Aorta (tissue), 5 donors: ENCODE measurements around the gene SPRR2E. TPM values are rescaled to one million over a fixed set of nuclear protein-coding genes. Genes with fewer than 3 reads are reported as not detected.

Experiments
- ATAC-seq: fragments of 200-7000 bp; cut with Tn5 transposase; one replicate; pipeline ENCODE4 v1.9.1; 2022; ENCODE audit warnings: moderate library complexity; ENCODE audit not compliant: low FRiP score
- DNase-seq, 2 donors: peaks; one replicate each; pipeline ENCODE4 v3.0.0-alpha.2; 2020
- H3K27ac ChIP-seq, 2 donors: one replicate each; pipeline ENCODE4 v1.5.1; 2013; ENCODE audit warnings: low read length in 2 of 2, mild to moderate bottlenecking in 2 of 2, moderate library complexity in 2 of 2, control low read depth in 1 of 2, inconsistent platforms in 1 of 2, low read depth in 1 of 2
- H3K27me3 ChIP-seq, 2 donors: one replicate each; pipeline ENCODE4 v1.6.1; 2013; ENCODE audit warnings: control low read depth in 1 of 2, low read length in 1 of 2, mild to moderate bottlenecking in 1 of 2, moderate library complexity in 1 of 2; ENCODE audit not compliant: insufficient read depth in 2 of 2, control insufficient read depth in 1 of 2
- H3K36me3 ChIP-seq, 2 donors: one replicate each; pipeline ENCODE4 v1.6.1; 2013; ENCODE audit warnings: control low read depth in 1 of 2, low read length in 1 of 2, mild to moderate bottlenecking in 1 of 2; ENCODE audit not compliant: insufficient read depth in 2 of 2, control insufficient read depth in 1 of 2
- H3K4me1 ChIP-seq, 2 donors: one replicate each; pipeline ENCODE4 v1.6.1; 2013; ENCODE audit warnings: low read length in 2 of 2, control low read depth in 1 of 2, mild to moderate bottlenecking in 1 of 2, moderate library complexity in 1 of 2; ENCODE audit not compliant: insufficient read depth in 2 of 2, control insufficient read depth in 1 of 2
- H3K4me3 ChIP-seq, 2 donors: one replicate each; pipeline ENCODE4 v1.5.1; 2013; ENCODE audit warnings: low read length in 2 of 2, control low read depth in 1 of 2, mild to moderate bottlenecking in 1 of 2
- H3K9me3 ChIP-seq: one replicate; pipeline ENCODE4 v1.6.1; 2013; ENCODE audit warnings: mild to moderate bottlenecking, low read length; ENCODE audit not compliant: control insufficient read depth
- WGBS, 2 donors: extraction: QIAGEN DNeasy Blood & Tissue Kit; methylation state at CpG; one replicate each; pipeline ENCODE4 v1.1.7; 2013; 5-methylcytosine and 5-hydroxymethylcytosine counted together
- intact Hi-C, 2 donors: fragments of 100-400 bp; cut with DNase I; formaldehyde crosslinking; loops; one replicate each; pipeline versions ENCODE4 v1.14.2 to v1.15.0; 2022
- polyA plus RNA-seq, 2 donors: library from polyadenylated mRNA; stranded (reverse); fragments of 200-250 nt; gene quantifications; one replicate each; pipeline ENCODE4 v1.2.3, GENCODE V29; 2013
- total RNA-seq, 2 donors: library from RNA; stranded (reverse); fragmentation: NEBNext Ultra II Directional; extraction: Animal tissue kit (Norgen Biotek cat#: 25700); gene quantifications; one replicate each; pipeline ENCODE4 v1.2.1, GENCODE V29; 2021
- donor health status: healthy with polysubstance abuse.
- donor health status: Bipolar disorder and iron deficiency.
- donor health status: DM: no; HTN: no; CAD: no.
- donor health status: DM: no; HTN: no; CAD: no.
- donor health status: DM: yes; HTN: yes; CAD: no.

SPRR2E gene
- total and polyA plus RNA-seq, 4 donors = 0.75 to 0.77 TPM; not detected in 2

DNA sequence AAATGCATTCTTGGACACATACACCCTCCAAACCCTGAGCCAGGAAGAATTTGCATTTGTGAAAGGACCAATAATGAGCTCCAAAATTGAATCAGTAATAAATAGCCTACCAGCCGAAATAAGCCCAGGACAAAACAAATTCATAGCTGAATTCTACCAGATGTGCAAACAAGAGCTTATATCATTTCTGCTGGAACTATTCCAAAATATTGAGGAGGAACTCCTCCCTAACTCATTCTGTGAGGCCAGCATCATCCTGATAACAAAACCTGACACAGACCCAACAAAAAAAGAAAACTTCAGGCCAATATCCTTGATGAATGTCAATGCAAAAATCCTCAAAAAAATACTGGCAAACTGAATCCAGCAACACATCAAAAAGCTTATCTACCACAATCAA lies 6.7 kb downstream of the SPRR2E start:
- ATAC-seq (no peak), DNase-seq (no peak)
- H3K9me3 ChIP-seq = no peaks in the 10 kb centered on the region
- H3K36me3 ChIP-seq = no peaks in the 10 kb centered on the region
- intact Hi-C loops = no loop called here
- H3K4me1 ChIP-seq = no peaks in the 10 kb centered on the region
- WGBS, 2 donors = 70 to 81% methylated on average over 1 of the region's 1 CpG
- no peaks in the 10 kb centered on the region for H3K27me3 ChIP-seq
- no peak overlapping the region for H3K4me3 ChIP-seq
- H3K27ac ChIP-seq = no peak overlapping the region

- Histone ChIP-seq H3K9me3 (no peaks in the 10 kb centered on the region), H3K4me1 (no peaks in the 10 kb centered on the region), H3K27ac (no peak overlapping the region), H3K36me3 (no peaks in the 10 kb centered on the region), H3K4me3 (no peak overlapping the region), H3K27me3 (no peaks in the 10 kb centered on the region)
- no peak for ATAC-seq
- DNase-seq = no peak
- 55 to 57% methylated on average over 3 of the region's 3 CpGs for WGBS, 2 donors
- intact Hi-C loops = no loop called here
Observed at GRCh38 chr1:153081736-153082135, 12.6 kb downstream of the SPRR2E start.

DNA sequence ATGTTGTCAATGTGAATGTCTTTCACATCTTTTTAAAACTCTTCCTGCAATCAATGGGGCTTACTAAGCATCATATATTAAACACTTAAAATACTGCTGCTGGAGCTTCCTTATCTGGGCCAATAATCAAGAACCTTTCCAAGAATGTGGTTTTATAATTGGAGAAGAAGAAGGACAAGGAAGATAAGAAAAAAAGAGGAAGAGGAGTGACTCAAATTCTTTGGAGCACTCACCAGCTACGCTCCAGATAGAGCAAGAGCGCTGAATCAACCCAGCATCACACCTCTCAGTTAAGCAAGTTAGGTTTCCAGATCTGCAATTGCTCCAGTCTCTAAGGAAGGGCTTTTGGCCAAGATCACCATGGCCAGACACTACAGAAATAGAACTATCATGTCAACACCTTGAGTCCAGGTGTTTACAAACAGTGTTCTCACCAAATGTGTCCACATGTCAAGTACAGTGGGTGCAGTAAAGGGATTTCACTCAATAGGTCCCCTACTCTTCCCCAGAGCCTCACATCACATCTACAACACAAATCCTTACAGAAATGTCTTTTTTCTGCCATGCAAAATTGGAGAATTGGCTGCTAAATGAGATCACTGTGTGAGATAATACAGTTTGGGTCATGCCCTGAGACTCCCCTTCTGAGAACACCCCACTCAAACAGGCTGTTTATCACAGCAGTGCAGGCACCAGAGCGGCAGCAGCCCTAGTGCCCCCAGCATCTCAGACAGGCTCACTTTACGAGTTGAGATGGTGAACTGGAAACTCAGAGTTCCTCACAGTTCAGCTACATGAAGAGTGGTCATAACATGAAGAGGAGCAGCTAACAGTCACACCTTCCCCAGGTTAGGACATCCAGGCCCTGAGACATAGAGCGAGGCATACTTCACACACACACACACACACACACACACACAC lies 21.3 kb downstream of the SPRR2E start:
- WGBS, 2 donors = 71 to 73% methylated on average over 5 of the region's 5 CpGs
- H3K27ac ChIP-seq = no peak overlapping the region
- intact Hi-C loops = no loop called here
- no peaks in the 10 kb centered on the region for H3K36me3 ChIP-seq
- no peaks in the 10 kb centered on the region for H3K4me1 ChIP-seq
- ATAC-seq (no peak), DNase-seq (no peak)
- no peak overlapping the region for H3K4me3 ChIP-seq
- H3K27me3 ChIP-seq = no peaks in the 10 kb centered on the region
- no peaks in the 10 kb centered on the region for H3K9me3 ChIP-seq

- DNase-seq = no peak
- 40 to 71% methylated on average over 2 of the region's 2 CpGs for WGBS, 2 donors
- no peaks in the 10 kb centered on the region for H3K36me3 ChIP-seq
Observed at GRCh38 chr1:153071511-153071910, 22.8 kb downstream of the SPRR2E start, which contains the start of gene SPRR2B. Gene SPRR2B, minus strand, starts transcription at chr1:153071611. Its CDS starts 772 bp downstream, at chr1:153070839.

GRCh38 chr1:153070243-153070642 lies 24.1 kb downstream of the SPRR2E start:
- H3K36me3 ChIP-seq = no peaks in the 10 kb centered on the region
- H3K27me3 ChIP-seq = no peaks in the 10 kb centered on the region
- DNase-seq (no peak), ATAC-seq (no peak)
- intact Hi-C loops = no loop called here
- H3K27ac ChIP-seq = no peak overlapping the region
- WGBS, 2 donors = 53 to 75% methylated on average over 2 of the region's 2 CpGs
- H3K9me3 ChIP-seq = no peaks in the 10 kb centered on the region
- no peak overlapping the region for H3K4me3 ChIP-seq
- no peaks in the 10 kb centered on the region for H3K4me1 ChIP-seq

More at GRCh38 chr1:153071511-153071910, 22.8 kb downstream of the SPRR2E start, which contains the start of gene SPRR2B:
- intact Hi-C loops = no loop called here
- no peaks in the 10 kb centered on the region for H3K4me1 ChIP-seq
- H3K27me3 ChIP-seq = no peaks in the 10 kb centered on the region
- H3K27ac ChIP-seq = no peak within 1 kb of the TSS
- H3K9me3 ChIP-seq = no peaks in the 10 kb centered on the region
- ATAC-seq = no peak
- H3K4me3 ChIP-seq = no peak within 1 kb of the TSS

- Histone ChIP-seq H3K36me3 (no peaks in the 10 kb centered on the region), H3K27me3 (no peaks in the 10 kb centered on the region), H3K4me3 (no peak overlapping the region), H3K4me1 (no peaks in the 10 kb centered on the region), H3K27ac (no peak overlapping the region), H3K9me3 (peaks cover 1% of the 10 kb centered on the region)
- intact Hi-C loops = no loop called here
- DNase-seq (no peak), ATAC-seq (no peak)
- 50 to 56% methylated on average over 6 of the region's 6 CpGs for WGBS, 2 donors
Observed at GRCh38 chr1:153058826-153059784, 35.2 kb downstream of the SPRR2E start.

GRCh38 chr1:153058154-153058553 lies 36.2 kb downstream of the SPRR2E start:
- 48 to 51% methylated on average over 2 of the region's 2 CpGs for WGBS, 2 donors
- no peaks in the 10 kb centered on the region for H3K4me1 ChIP-seq
- intact Hi-C loops = no loop called here
- no peak for ATAC-seq
- peaks cover 1% of the 10 kb centered on the region for H3K9me3 ChIP-seq
- no peaks in the 10 kb centered on the region for H3K27me3 ChIP-seq
- no peak overlapping the region for H3K4me3 ChIP-seq
- no peaks in the 10 kb centered on the region for H3K36me3 ChIP-seq
- DNase-seq = no peak
- H3K27ac ChIP-seq = no peak overlapping the region

GRCh38 chr1:153057375-153057774 lies 37.0 kb downstream of the SPRR2E start, which contains the start of gene SPRR2A:
Gene SPRR2A, minus strand, starts transcription at chr1:153057512. Its CDS starts 777 bp downstream, at chr1:153056735.
- H3K9me3 ChIP-seq = no peaks in the 10 kb centered on the region
- no peaks in the 10 kb centered on the region for H3K27me3 ChIP-seq
- H3K4me1 ChIP-seq = no peaks in the 10 kb centered on the region
- no peaks in the 10 kb centered on the region for H3K36me3 ChIP-seq
- intact Hi-C loops = no loop called here
- ATAC-seq (no peak), DNase-seq (no peak)
- no peak within 1 kb of the TSS for H3K4me3 ChIP-seq
- H3K27ac ChIP-seq = no peak within 1 kb of the TSS
- WGBS, 2 donors = 58 to 59% methylated on average over 2 of the region's 2 CpGs
